Activated CD4-positive, alpha-beta T cell treated with anti-CD3 and anti-CD28 coated beads for 36 hours (primary cell): ENCODE measurements around the gene GCLM. TPM values are rescaled to one million over a fixed set of nuclear protein-coding genes. Genes with fewer than 3 reads are reported as not detected.

Experiments used
- ATAC-seq: fragments of 200-7000 bp; cut with Tn5 transposase; one replicate; pipeline ENCODE4 v1.10.0; 2021; ENCODE audit warnings: mild to moderate bottlenecking, moderate library complexity
- CTCF ChIA-PET: fragments of 350-600 bp; sonication (Branson Sonifier 250); formaldehyde crosslinking; loops from one replicate; lab custom pipeline; 2021; ENCODE audit warnings: antibody characterized with exemption; lab: Charles Lee
- POLR2A ChIA-PET: fragments of 350-600 bp; sonication (Branson Sonifier 250); formaldehyde crosslinking; loops from one replicate; lab custom pipeline; 2021; ENCODE audit warnings: antibody characterized with exemption, inconsistent platforms; lab: Charles Lee
- DNase-seq: peaks from one replicate; pipeline ENCODE4 v3.0.0-alpha.2; 2020
- H3K27ac Mint-ChIP-seq: one replicate; pipeline ENCODE4 v1.8.0; 2021; ENCODE audit warnings: mixed read lengths
- H3K27me3 Mint-ChIP-seq: one replicate; pipeline ENCODE4 v1.8.0; 2021; ENCODE audit warnings: mixed read lengths
- H3K36me3 Mint-ChIP-seq: one replicate; pipeline ENCODE4 v1.8.0; 2021; ENCODE audit warnings: low read depth, mixed read lengths
- H3K4me1 Mint-ChIP-seq: one replicate; pipeline ENCODE4 v1.8.0; 2021; ENCODE audit warnings: mixed read lengths
- H3K4me3 Mint-ChIP-seq: one replicate; pipeline ENCODE4 v1.8.0; 2021; ENCODE audit warnings: mild to moderate bottlenecking, moderate library complexity, mixed read lengths
- H3K9me3 Mint-ChIP-seq: one replicate; pipeline ENCODE4 v1.8.0; 2021; ENCODE audit warnings: low read depth, mixed read lengths
- intact Hi-C, 2 experiments: fragments of 100-400 bp; cut with DNase I in 1 of 2; cut with micrococcal nuclease in 1 of 2; formaldehyde crosslinking; loops; one replicate each; pipeline versions ENCODE4 v1.14.2 to v1.15.1; 2022 to 2024; cut with DNase I, micrococcal nuclease
- total RNA-seq, 2 experiments: library from RNA; stranded (reverse); gene quantifications; one replicate each; pipeline ENCODE4 v1.2.3, GENCODE V29; 2021

GCLM gene
- total RNA-seq, 2 experiments from 2014 or later: 12.8 to 19.2 TPM

GRCh38 chr1:93888900-93889299 lies 20.3 kb downstream of the GCLM start:
- no peak for DNase-seq
- intact Hi-C loops: no loop called here
- ChIA-PET POLR2A (no interaction called here), CTCF (interaction anchor here (1.6 kb wide), 1 partner anchor 10 kb away, joined by 5 read pairs; the partner anchor contains the start of gene DNTTIP2)
- no peak overlapping the region for H3K4me3 Mint-ChIP-seq
- no peak for ATAC-seq
- H3K9me3 Mint-ChIP-seq: no peaks in the 10 kb centered on the region
- no peaks in the 10 kb centered on the region for H3K27me3 Mint-ChIP-seq
- peaks cover 9% of the 10 kb centered on the region for H3K36me3 Mint-ChIP-seq
- H3K27ac Mint-ChIP-seq: no peak overlapping the region
- no peaks in the 10 kb centered on the region for H3K4me1 Mint-ChIP-seq

- ChIA-PET POLR2A (no interaction called here), CTCF (no interaction called here)
- H3K36me3 Mint-ChIP-seq: peaks cover 17% of the 10 kb centered on the region
- peaks cover 19% of the 10 kb centered on the region for H3K4me1 Mint-ChIP-seq
- intact Hi-C loops: loop anchor here in 1 of 2 experiments (2.0 kb wide), 1 partner anchor 17 kb away; no protein-coding TSS in a partner anchor
- no peaks in the 10 kb centered on the region for H3K9me3 Mint-ChIP-seq
- ATAC-seq (no peak), DNase-seq (no peak)
- no peaks in the 10 kb centered on the region for H3K27me3 Mint-ChIP-seq
- H3K27ac Mint-ChIP-seq: no peak overlapping the region
- H3K4me3 Mint-ChIP-seq: no peak overlapping the region
Observed at GRCh38 chr1:93882269-93882668, 27.0 kb downstream of the GCLM start.

GRCh38 chr1:93880731-93881130 lies 28.5 kb downstream of the GCLM start:
- ATAC-seq (no peak), DNase-seq (no peak)
- CTCF ChIA-PET: no interaction called here
- H3K27me3 Mint-ChIP-seq: no peaks in the 10 kb centered on the region
- POLR2A ChIA-PET: no interaction called here
- H3K9me3 Mint-ChIP-seq: no peaks in the 10 kb centered on the region
- no peak overlapping the region for H3K4me3 Mint-ChIP-seq
- H3K27ac Mint-ChIP-seq: peak overlapping the region; percentile 20
- intact Hi-C loops: no loop called here
- peaks cover 29% of the 10 kb centered on the region for H3K36me3 Mint-ChIP-seq
- peaks cover 31% of the 10 kb centered on the region for H3K4me1 Mint-ChIP-seq

- peak; percentile 94 for DNase-seq
- peaks cover 45% of the 10 kb centered on the region for H3K4me1 Mint-ChIP-seq
- H3K27ac Mint-ChIP-seq: peak within 1 kb of the TSS; percentile 97
- ATAC-seq: peak; percentile 93
- no peaks in the 10 kb centered on the region for H3K27me3 Mint-ChIP-seq
- ChIA-PET CTCF (interaction anchor here (0.7 to 1.3 kb wide), 5 partner anchors 9 to 253 kb away, joined by 3 to 5 read pairs (median 3); partner anchors contain the start of gene GCLM), POLR2A (interaction anchor here (0.5 to 0.9 kb wide), 4 partner anchors 23 to 222 kb away, joined by 3 to 7 read pairs (median 6); partner anchors contain the start of gene GCLM)
- no peaks in the 10 kb centered on the region for H3K9me3 Mint-ChIP-seq
- intact Hi-C loops: loop anchor here (1.0 to 10.0 kb wide), 9 partner anchors 30 to 1044 kb away; partner anchors contain the start of genes GCLM (in 2 of the 2), ABCD3 (in 1 of the 2), CCDC18 (in 1 of the 2) and DR1 (in 1 of the 2)
- H3K36me3 Mint-ChIP-seq: peaks cover 42% of the 10 kb centered on the region
- H3K4me3 Mint-ChIP-seq: peak within 1 kb of the TSS; percentile 92
Observed at GRCh38 chr1:93878889-93879586, 30.2 kb downstream of the GCLM start, which contains the start of gene DNTTIP2. Gene DNTTIP2, minus strand, starts transcription at chr1:93879206. Its CDS starts 58 bp downstream, at chr1:93879148.

GRCh38 chr1:93878501-93878888 lies 30.7 kb downstream of the GCLM start:
- Mint-ChIP-seq H3K9me3 (no peaks in the 10 kb centered on the region), H3K4me3 (peak overlapping the region; percentile 92), H3K4me1 (peaks cover 47% of the 10 kb centered on the region), H3K36me3 (peaks cover 46% of the 10 kb centered on the region), H3K27ac (peak overlapping the region; percentile 97), H3K27me3 (no peaks in the 10 kb centered on the region)
- intact Hi-C loops: loop anchor here (2.0 to 10.0 kb wide), 4 partner anchors 30 to 1044 kb away; partner anchors contain the start of genes GCLM (in 1 of the 2) and RPL5 (in 1 of the 2)
- ATAC-seq (peak; percentile 55), DNase-seq (peak; percentile 80)
- CTCF ChIA-PET: interaction anchor here (0.5 kb wide), 1 partner anchor 27 kb away, joined by 3 read pairs; no protein-coding TSS in a partner anchor
- POLR2A ChIA-PET: interaction anchor here (0.9 kb wide), 1 partner anchor 32 kb away, joined by 7 read pairs; no protein-coding TSS in a partner anchor

GRCh38 chr1:93877529-93877928 lies 31.7 kb downstream of the GCLM start:
- ChIA-PET CTCF (no interaction called here), POLR2A (interaction anchor here (0.7 kb wide), 2 partner anchors 72 to 139 kb away, joined by 3 read pairs; no protein-coding TSS in a partner anchor)
- no peaks in the 10 kb centered on the region for H3K9me3 Mint-ChIP-seq
- no peaks in the 10 kb centered on the region for H3K27me3 Mint-ChIP-seq
- H3K27ac Mint-ChIP-seq: peak overlapping the region; percentile 97
- H3K36me3 Mint-ChIP-seq: peaks cover 44% of the 10 kb centered on the region
- no peak for DNase-seq
- H3K4me1 Mint-ChIP-seq: peaks cover 45% of the 10 kb centered on the region
- H3K4me3 Mint-ChIP-seq: peak overlapping the region; percentile 92
- intact Hi-C loops: loop anchor here in 1 of 2 experiments (10.0 kb wide), 1 partner anchor 1043 kb away; the partner anchor contains the start of gene RPL5
- no peak for ATAC-seq

- DNase-seq: no peak
Observed at GRCh38 chr1:93876244-93876643, 33.0 kb downstream of the GCLM start.

GRCh38 chr1:93874025-93874651 lies 35.1 kb downstream of the GCLM start:
- H3K9me3 Mint-ChIP-seq: no peaks in the 10 kb centered on the region
- peak overlapping the region; percentile 59 for H3K27ac Mint-ChIP-seq
- H3K4me3 Mint-ChIP-seq: no peak overlapping the region
- peaks cover 39% of the 10 kb centered on the region for H3K4me1 Mint-ChIP-seq
- ChIA-PET CTCF (interaction anchor here (0.6 to 1.4 kb wide), 5 partner anchors 36 to 961 kb away, joined by 3 to 6 read pairs (median 5); no protein-coding TSS in a partner anchor), POLR2A (interaction anchor here (0.6 kb wide), 1 partner anchor 79 kb away, joined by 3 read pairs; no protein-coding TSS in a partner anchor)
- H3K27me3 Mint-ChIP-seq: no peaks in the 10 kb centered on the region
- DNase-seq (no peak), ATAC-seq (peak; percentile 25)
- intact Hi-C loops: loop anchor here in 1 of 2 experiments (1.0 to 10.0 kb wide), 4 partner anchors 27 to 1039 kb away; partner anchors contain the start of gene RPL5
- H3K36me3 Mint-ChIP-seq: peaks cover 66% of the 10 kb centered on the region

More at GRCh38 chr1:93876244-93876643, 33.0 kb downstream of the GCLM start:
- no peaks in the 10 kb centered on the region for H3K27me3 Mint-ChIP-seq
- peaks cover 45% of the 10 kb centered on the region for H3K4me1 Mint-ChIP-seq
- H3K4me3 Mint-ChIP-seq: peak overlapping the region; percentile 92
- POLR2A ChIA-PET: no interaction called here
- no peak for ATAC-seq
- H3K36me3 Mint-ChIP-seq: peaks cover 55% of the 10 kb centered on the region
- H3K27ac Mint-ChIP-seq: peak overlapping the region; percentile 97
- CTCF ChIA-PET: no interaction called here
- H3K9me3 Mint-ChIP-seq: no peaks in the 10 kb centered on the region
- intact Hi-C loops: loop anchor here in 1 of 2 experiments (10.0 kb wide), 1 partner anchor 1041 kb away; the partner anchor contains the start of gene RPL5

- CTCF ChIA-PET: interaction anchor here (1.3 to 1.4 kb wide), 4 partner anchors 242 to 567 kb away, joined by 3 to 5 read pairs (median 4); no protein-coding TSS in a partner anchor
- H3K36me3 Mint-ChIP-seq: peaks cover 59% of the 10 kb centered on the region
- H3K9me3 Mint-ChIP-seq: no peaks in the 10 kb centered on the region
- DNase-seq (no peak), ATAC-seq (no peak)
- intact Hi-C loops: loop anchor here in 1 of 2 experiments (10.0 kb wide), 1 partner anchor 1037 kb away; the partner anchor contains the start of gene RPL5
- peaks cover 19% of the 10 kb centered on the region for H3K4me1 Mint-ChIP-seq
- H3K27ac Mint-ChIP-seq: peak overlapping the region; percentile 6
- H3K4me3 Mint-ChIP-seq: no peak overlapping the region
- H3K27me3 Mint-ChIP-seq: no peaks in the 10 kb centered on the region
- POLR2A ChIA-PET: no interaction called here
Observed at GRCh38 chr1:93871366-93871765, 37.9 kb downstream of the GCLM start.

- ATAC-seq (no peak), DNase-seq (no peak)
- peaks cover 48% of the 10 kb centered on the region for H3K36me3 Mint-ChIP-seq
- intact Hi-C loops: loop anchor here in 1 of 2 experiments (10.0 kb wide), 1 partner anchor 1035 kb away; the partner anchor contains the start of gene RPL5
- no peaks in the 10 kb centered on the region for H3K27me3 Mint-ChIP-seq
- CTCF ChIA-PET: interaction anchor here (0.6 to 0.7 kb wide), 2 partner anchors 239 to 241 kb away, joined by 3 read pairs; no protein-coding TSS in a partner anchor
- H3K9me3 Mint-ChIP-seq: no peaks in the 10 kb centered on the region
- POLR2A ChIA-PET: no interaction called here
- no peak overlapping the region for H3K4me3 Mint-ChIP-seq
- H3K4me1 Mint-ChIP-seq: peaks cover 8% of the 10 kb centered on the region
- H3K27ac Mint-ChIP-seq: no peak overlapping the region
Observed at GRCh38 chr1:93869653-93870052, 39.6 kb downstream of the GCLM start.
